HepG2 (cell line): ENCODE data around the gene SPDL1. TPM values are rescaled to one million over a fixed set of nuclear protein-coding genes. Genes with fewer than 3 reads are reported as not detected.
A peak's percentile ranks its signal among the peaks of the same experiment; 100 is the strongest.

Experiments used
- CBX1 ChIP-seq: IDR thresholded peaks from one replicate; pipeline ENCODE4 v1.6.1; 2016; ENCODE audit warnings: antibody characterized with exemption, low read depth
- CTCF ChIP-seq: sonication (generic); formaldehyde crosslinking; IDR thresholded peaks from 2 replicates; pipeline ENCODE4 v1.5.0; 2020; ENCODE audit warnings: mild to moderate bottlenecking, missing genetic modification reagents, moderate library complexity
- ETV5 ChIP-seq: IDR thresholded peaks from 2 replicates; pipeline ENCODE4 v1.6.1; 2018; ENCODE audit warnings: missing biosample characterization, missing genetic modification reagents, inconsistent platforms, borderline replicate concordance
- ETV6 ChIP-seq: sonication (generic); formaldehyde crosslinking; conservative IDR thresholded peaks from 2 replicates; pipeline ENCODE4 v1.4.0; 2020; ENCODE audit warnings: missing genetic modification reagents
- HIVEP1 ChIP-seq: sonication (generic); formaldehyde crosslinking; IDR thresholded peaks from 2 replicates; pipeline ENCODE4 v1.4.0; 2020; ENCODE audit warnings: mild to moderate bottlenecking, missing genetic modification reagents
- MED8 ChIP-seq: sonication (generic); formaldehyde crosslinking; IDR thresholded peaks from 2 replicates; pipeline ENCODE4 v1.8.1; 2023; ENCODE audit warnings: mild to moderate bottlenecking, missing genetic modification reagents; ENCODE audit not compliant: insufficient replicate concordance
- MIXL1 ChIP-seq: IDR thresholded peaks from 2 replicates; pipeline ENCODE4 v1.6.1; 2016
- MTA1 ChIP-seq: sonication (generic); formaldehyde crosslinking; IDR thresholded peaks from 2 replicates; pipeline ENCODE4 v1.4.0; 2020; ENCODE audit warnings: missing genetic modification reagents, mild to moderate bottlenecking, borderline replicate concordance
- MTA3 ChIP-seq: sonication (generic); formaldehyde crosslinking; IDR thresholded peaks from 2 replicates; pipeline ENCODE4 v1.4.0; 2020; ENCODE audit warnings: missing genetic modification reagents
- SMARCC2 ChIP-seq: fragments of 450-650 bp; IDR thresholded peaks from 2 replicates; pipeline ENCODE4 v1.6.1; 2017; ENCODE audit warnings: antibody characterized with exemption, mild to moderate bottlenecking
- SMARCE1 ChIP-seq: fragments of 450-650 bp; IDR thresholded peaks from 2 replicates; pipeline ENCODE4 v1.6.1; 2017; ENCODE audit warnings: borderline replicate concordance
- TBX3 ChIP-seq: fragments of 450-650 bp; IDR thresholded peaks from 2 replicates; pipeline ENCODE4 v1.6.1; 2017; ENCODE audit warnings: antibody characterized with exemption, mild to moderate bottlenecking, inconsistent platforms, borderline replicate concordance
- THAP11 ChIP-seq: IDR thresholded peaks from 2 replicates; pipeline ENCODE4 v1.6.1; 2016; ENCODE audit warnings: missing biosample characterization, missing genetic modification reagents
- TIGD3 ChIP-seq: sonication (generic); formaldehyde crosslinking; IDR thresholded peaks from 2 replicates; pipeline ENCODE4 v1.5.1; 2020; ENCODE audit warnings: mild to moderate bottlenecking, missing genetic modification reagents, borderline replicate concordance
- ZBTB4 ChIP-seq: sonication (generic); formaldehyde crosslinking; IDR thresholded peaks from 2 replicates; pipeline ENCODE4 v1.4.0; 2020; ENCODE audit warnings: missing genetic modification reagents, mild to moderate bottlenecking, borderline replicate concordance
- ZNF800 ChIP-seq: sonication (generic); formaldehyde crosslinking; IDR thresholded peaks from 2 replicates; pipeline ENCODE4 v1.4.0; 2020; ENCODE audit warnings: missing genetic modification reagents
- ZNF83 ChIP-seq: sonication (generic); formaldehyde crosslinking; IDR thresholded peaks from 2 replicates; pipeline ENCODE4 v1.4.0; 2020; ENCODE audit warnings: missing genetic modification reagents, mild to moderate bottlenecking, borderline replicate concordance
- ZSCAN31 ChIP-seq: sonication (generic); formaldehyde crosslinking; IDR thresholded peaks from 2 replicates; pipeline ENCODE4 v1.5.0; 2020; ENCODE audit warnings: low read depth, mild to moderate bottlenecking, missing genetic modification reagents
- ZUFSP ChIP-seq: sonication (generic); formaldehyde crosslinking; IDR thresholded peaks from 2 replicates; pipeline ENCODE4 v1.9.0; 2021; ENCODE audit warnings: missing genetic modification reagents, mild to moderate bottlenecking, borderline replicate concordance
- polyA plus RNA-seq, 8 experiments: library from polyadenylated mRNA; depleted of rRNA in 3 of 8; stranded (reverse) in 7 of 8; unstranded in 1 of 8; fragments of >200 nt; fragmentation: Illumina TruSeq in 4 of 8; extraction: Trizol in 4 of 8; gene quantifications; 2 replicates each; pipeline versions ENCODE4 v1.2.1 to v1.2.3, GENCODE V29; 2011 to 2016; ENCODE audit warnings: low read depth in 4 of 8, missing spikeins in 1 of 8, mixed read lengths in 1 of 8; ENCODE audit not compliant: insufficient read depth in 1 of 8
- total RNA-seq, 5 experiments: library from RNA; depleted of rRNA; stranded (reverse); fragments of >200 nt; fragmentation: Illumina TruSeq; extraction: Trizol; gene quantifications; 2 replicates each; pipeline ENCODE4 v1.2.3, GENCODE V29; 2016; ENCODE audit warnings: low read depth in 1 of 5

Gene SPDL1
- total and polyA plus RNA-seq, 2 of the 13 experiments (the other 11 are each of a cell fraction or from before 2014, with no cell fraction given), result 10.9 to 36.6 TPM

GRCh38 chr5:169583424-169584220 is at the start of gene SPDL1 (continued):
- TF ChIP-seq CTCF (no peak), MTA1 (no peak), ETV6 (CRISPR knock-in tag) (no peak), ZUFSP (CRISPR knock-in tag) (no peak), ZNF800 (CRISPR knock-in tag) (no peak), MED8 (CRISPR knock-in tag) (no peak), ZBTB4 (CRISPR knock-in tag) (no peak), MIXL1 (CRISPR knock-in tag) (no peak), ZSCAN31 (CRISPR knock-in tag) (0 out of 2 replicates have a peak, but pooled peaks have one; percentile 33), TIGD3 (no peak), ZNF83 (CRISPR knock-in tag) (no peak), SMARCE1 (no peak), HIVEP1 (CRISPR knock-in tag) (no peak), ETV5 (no peak; the same call in 1 of the 2 replicates), TBX3 (no peak), CBX1 (peak; percentile 42), MTA3 (CRISPR knock-in tag) (no peak), THAP11 (CRISPR knock-in tag) (peak; percentile 67), SMARCC2 (no peak)
